ENCODE data around the gene LBHD2. TPM values are rescaled to one million over a fixed set of nuclear protein-coding genes. Genes with fewer than 3 reads are reported as not detected.
A peak's percentile ranks its signal among the peaks of the same experiment; 100 is the strongest.

The LBHD2 gene
- total RNA-seq, 1 donor from 2014 or later, result not detected

DNA sequence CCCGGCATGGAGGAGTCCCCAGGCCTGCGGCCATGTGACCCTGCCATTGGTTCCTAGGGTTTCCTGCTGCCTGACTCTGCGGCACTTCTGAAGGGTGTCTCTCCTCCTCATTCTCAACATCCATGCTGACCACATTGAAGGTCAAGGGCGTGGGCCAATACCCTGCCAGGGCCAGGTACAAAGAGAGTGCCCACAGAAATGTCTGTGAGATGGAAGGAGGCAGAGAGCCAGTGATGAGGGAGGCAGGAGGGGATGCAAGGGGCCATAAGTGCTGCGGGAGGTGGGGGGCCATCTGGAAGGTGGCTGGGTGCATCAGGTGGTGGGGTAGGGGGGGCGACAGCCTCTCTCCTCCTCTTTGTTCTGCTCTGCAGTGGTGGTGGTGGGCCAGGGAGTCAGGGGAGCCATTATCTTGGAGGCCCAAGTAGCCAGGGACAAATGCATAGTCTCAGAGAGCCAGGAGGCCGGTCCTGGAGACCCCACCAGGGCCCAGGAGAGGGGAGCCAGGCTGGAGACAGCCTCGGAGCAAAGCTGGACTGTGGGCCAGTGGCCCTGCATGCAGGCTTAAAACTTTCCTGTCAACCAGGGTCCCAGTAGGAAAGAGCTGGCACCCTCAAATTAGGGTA lies 13.6 kb upstream of the LBHD2 start:
- no peaks in the 10 kb centered on the region for H3K36me3 ChIP-seq
- no peak overlapping the region for H3K27ac ChIP-seq
- TF ChIP-seq, protein P1, sequence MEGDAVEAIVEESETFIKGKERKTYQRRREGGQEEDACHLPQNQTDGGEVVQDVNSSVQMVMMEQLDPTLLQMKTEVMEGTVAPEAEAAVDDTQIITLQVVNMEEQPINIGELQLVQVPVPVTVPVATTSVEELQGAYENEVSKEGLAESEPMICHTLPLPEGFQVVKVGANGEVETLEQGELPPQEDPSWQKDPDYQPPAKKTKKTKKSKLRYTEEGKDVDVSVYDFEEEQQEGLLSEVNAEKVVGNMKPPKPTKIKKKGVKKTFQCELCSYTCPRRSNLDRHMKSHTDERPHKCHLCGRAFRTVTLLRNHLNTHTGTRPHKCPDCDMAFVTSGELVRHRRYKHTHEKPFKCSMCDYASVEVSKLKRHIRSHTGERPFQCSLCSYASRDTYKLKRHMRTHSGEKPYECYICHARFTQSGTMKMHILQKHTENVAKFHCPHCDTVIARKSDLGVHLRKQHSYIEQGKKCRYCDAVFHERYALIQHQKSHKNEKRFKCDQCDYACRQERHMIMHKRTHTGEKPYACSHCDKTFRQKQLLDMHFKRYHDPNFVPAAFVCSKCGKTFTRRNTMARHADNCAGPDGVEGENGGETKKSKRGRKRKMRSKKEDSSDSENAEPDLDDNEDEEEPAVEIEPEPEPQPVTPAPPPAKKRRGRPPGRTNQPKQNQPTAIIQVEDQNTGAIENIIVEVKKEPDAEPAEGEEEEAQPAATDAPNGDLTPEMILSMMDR (IDR thresholded peaks at IDR 0.05), result no peak
- TF ChIP-seq EZH2 (IDR thresholded peaks at IDR 0.05) (no peak), EZH2phosphoT487 (IDR thresholded peaks at IDR 0.05) (no peak)
- no peaks in the 10 kb centered on the region for H3K79me2 ChIP-seq (ENCODE audit: low read depth)
- H3K27me3 ChIP-seq, result peaks cover 9% of the 10 kb centered on the region
- Mint-ChIP-seq H3K36me3 (no peaks in the 10 kb centered on the region), H3K4me3 (no peak overlapping the region), H3K4me1 (peaks cover 11% of the 10 kb centered on the region), H3K27ac (no peak overlapping the region), H3K9me3 (no peaks in the 10 kb centered on the region), H3K27me3 (ENCODE audit: insufficient read depth, low read depth) (peaks cover 2% of the 10 kb centered on the region)
- peaks cover 12% of the 10 kb centered on the region for H3F3A ChIP-seq (ENCODE audit: low read depth)
- no peak overlapping the region for H3K9ac ChIP-seq
- no peak overlapping the region for H2AFZ ChIP-seq (replicated peaks)
- H3K4me3 ChIP-seq, result no peak overlapping the region
- no peaks in the 10 kb centered on the region for H3K9me3 ChIP-seq (ENCODE audit: low read depth)
- H3K4me2 ChIP-seq, result no peak overlapping the region
- peaks cover 16% of the 10 kb centered on the region for H3K4me1 ChIP-seq
- DNase-seq (ENCODE audit: low spot score), result no peak
- H4K20me1 ChIP-seq (ENCODE audit: low read depth), result no peaks in the 10 kb centered on the region

DNA sequence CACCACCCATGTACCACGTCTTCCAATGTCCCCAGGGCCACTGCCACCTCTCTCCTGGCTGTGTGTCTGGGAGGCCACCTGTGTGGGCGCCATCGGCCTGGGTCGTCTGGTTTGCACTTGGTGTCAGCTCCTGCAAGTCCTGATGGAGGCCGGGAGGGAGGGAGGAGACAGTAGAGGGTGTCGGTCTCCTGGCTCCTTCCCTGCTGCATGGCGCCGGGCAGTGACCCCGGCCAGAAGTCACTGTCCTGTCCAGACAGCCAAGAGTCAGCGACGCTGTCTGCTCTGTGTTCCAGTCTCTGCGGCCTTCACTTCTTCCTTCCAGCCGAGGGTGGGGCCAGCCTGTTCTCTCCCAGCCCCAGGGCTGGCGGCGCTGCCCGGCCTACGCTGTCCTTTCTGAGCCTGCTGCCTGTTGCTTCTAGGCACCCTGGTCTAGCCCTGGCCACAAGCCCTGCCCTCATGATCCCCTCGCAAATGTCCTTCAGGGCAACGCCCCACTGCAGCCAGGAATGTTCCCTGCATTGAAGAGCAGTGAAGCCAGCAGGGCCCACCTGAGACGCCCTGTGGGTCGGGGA lies 13.0 kb upstream of the LBHD2 start:
- Histone ChIP-seq H3K36me3 (no peaks in the 10 kb centered on the region), H3K4me2 (peak overlapping the region; percentile 59), H3K4me3 (no peak overlapping the region), H3K9ac (no peak overlapping the region), H4K20me1 (ENCODE audit: low read depth) (no peaks in the 10 kb centered on the region), H3K4me1 (peaks cover 16% of the 10 kb centered on the region), H3K9me3 (ENCODE audit: low read depth) (no peaks in the 10 kb centered on the region), H3F3A (ENCODE audit: low read depth) (peaks cover 13% of the 10 kb centered on the region), H2AFZ (replicated peaks) (no peak overlapping the region), H3K79me2 (ENCODE audit: low read depth) (no peaks in the 10 kb centered on the region), H3K27me3 (peaks cover 15% of the 10 kb centered on the region), H3K27ac (peak overlapping the region; percentile 37)
- H3K36me3 Mint-ChIP-seq, result no peaks in the 10 kb centered on the region
- DNase-seq (ENCODE audit: low spot score), result no peak
- TF ChIP-seq, protein P1 (IDR thresholded peaks at IDR 0.05), result no peak
- TF ChIP-seq EZH2phosphoT487 (IDR thresholded peaks at IDR 0.05) (no peak), EZH2 (IDR thresholded peaks at IDR 0.05) (no peak)
- H3K27ac Mint-ChIP-seq, result peak overlapping the region; percentile 66
- peaks cover 2% of the 10 kb centered on the region for H3K27me3 Mint-ChIP-seq (ENCODE audit: insufficient read depth, low read depth)
- no peak overlapping the region for H3K4me3 Mint-ChIP-seq
- peaks cover 11% of the 10 kb centered on the region for H3K4me1 Mint-ChIP-seq
- no peaks in the 10 kb centered on the region for H3K9me3 Mint-ChIP-seq

DNA sequence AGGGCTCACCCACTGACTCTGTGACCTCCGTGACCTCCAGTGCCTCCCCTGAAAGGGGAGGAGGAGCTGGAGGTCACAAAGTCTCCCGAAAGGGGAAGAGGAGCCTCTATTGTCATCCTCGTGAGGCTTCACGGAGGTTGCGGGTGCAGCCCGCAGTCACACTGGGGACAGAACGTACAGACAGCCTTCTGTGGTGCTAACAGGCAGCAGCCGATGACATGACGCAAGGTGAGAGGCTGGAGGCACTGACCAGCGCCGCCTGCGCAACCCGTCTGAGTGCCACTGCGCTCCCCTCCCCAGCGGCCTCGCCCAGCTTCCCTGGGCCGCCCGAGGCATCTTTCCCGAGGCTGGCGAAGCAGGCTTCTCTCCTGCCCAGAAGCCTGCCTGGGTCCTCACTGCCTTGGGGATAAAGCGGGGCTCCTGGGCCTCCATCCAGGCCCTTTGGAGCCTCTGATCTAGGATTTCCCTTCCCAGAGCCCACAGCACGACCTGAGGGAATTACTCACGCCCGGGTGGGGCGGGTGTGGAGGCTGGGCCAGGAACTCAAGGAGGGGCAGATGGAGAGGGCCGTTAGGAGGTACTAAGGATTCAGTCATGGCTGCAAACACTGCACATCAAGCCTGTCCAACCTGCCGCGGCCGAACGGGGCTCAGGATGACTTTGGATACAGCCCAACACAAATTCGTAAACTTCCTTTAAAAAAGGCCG lies 12.3 kb upstream of the LBHD2 start:
- Histone ChIP-seq H3F3A (ENCODE audit: low read depth) (peaks cover 13% of the 10 kb centered on the region), H3K27ac (peak overlapping the region; percentile 37), H3K4me1 (peaks cover 16% of the 10 kb centered on the region), H3K9me3 (ENCODE audit: low read depth) (no peaks in the 10 kb centered on the region), H2AFZ (replicated peaks) (no peak overlapping the region), H4K20me1 (ENCODE audit: low read depth) (no peaks in the 10 kb centered on the region), H3K4me2 (peak overlapping the region; percentile 59), H3K27me3 (peaks cover 20% of the 10 kb centered on the region), H3K4me3 (no peak overlapping the region), H3K79me2 (ENCODE audit: low read depth) (no peaks in the 10 kb centered on the region), H3K36me3 (no peaks in the 10 kb centered on the region), H3K9ac (no peak overlapping the region)
- H3K4me1 Mint-ChIP-seq, result peaks cover 11% of the 10 kb centered on the region
- peak overlapping the region; percentile 66 for H3K27ac Mint-ChIP-seq
- DNase-seq (ENCODE audit: low spot score), result peak; percentile 52
- TF ChIP-seq EZH2 (IDR thresholded peaks at IDR 0.05), result no peak
- TF ChIP-seq, protein P1 (IDR thresholded peaks at IDR 0.05), result no peak
- no peak overlapping the region for H3K4me3 Mint-ChIP-seq
- H3K9me3 Mint-ChIP-seq, result no peaks in the 10 kb centered on the region
- no peaks in the 10 kb centered on the region for H3K36me3 Mint-ChIP-seq
- peaks cover 2% of the 10 kb centered on the region for H3K27me3 Mint-ChIP-seq (ENCODE audit: insufficient read depth, low read depth)

Measured in neural progenitor cell (in vitro differentiated cells).